Stimulated activated CD8-positive, alpha-beta memory T cell treated with anti-CD3 and anti-CD28 coated beads, Interleukin-15, amount 100 ng/mL, for 48 hours (primary cell): ENCODE results near the gene CARD9.

Experiments
- DNase-seq, 2 donors: peaks; one replicate each; pipeline ENCODE4 v3.0.0-alpha.2; 2020; ENCODE audit warnings: low read depth in 2 of 2

The CARD9 gene

GRCh38 chr9:136347472-136348256 is 25.8 kb downstream of the CARD9 start:
- DNase-seq = no peak

GRCh38 chr9:136346927-136347465 is 26.5 kb downstream of the CARD9 start:
- no peak for DNase-seq

GRCh38 chr9:136346157-136346481 is 27.4 kb downstream of the CARD9 start:
- DNase-seq = no peak

- no peak for DNase-seq
These were observed 27.9 kb downstream of the CARD9 start for GRCh38 chr9:136345281-136346156.

GRCh38 chr9:136344544-136345280 is 28.8 kb downstream of the CARD9 start:
- DNase-seq = no peak

GRCh38 chr9:136343884-136344269 is 29.6 kb downstream of the CARD9 start:
- DNase-seq = no peak

GRCh38 chr9:136343121-136343883 is 30.2 kb downstream of the CARD9 start:
- DNase-seq = no peak

- peak; percentile 52 to 60 for DNase-seq
These were observed 31.0 kb downstream of the CARD9 start for GRCh38 chr9:136342181-136343120.

- DNase-seq = no peak
These were observed 31.7 kb downstream of the CARD9 start for GRCh38 chr9:136341769-136342168.

- DNase-seq = no peak
These were observed 32.3 kb downstream of the CARD9 start for GRCh38 chr9:136341042-136341655.

GRCh38 chr9:136340356-136341041 is 33.0 kb downstream of the CARD9 start:
- no peak for DNase-seq

GRCh38 chr9:136339958-136340310 is 33.5 kb downstream of the CARD9 start:
- DNase-seq = no peak

- no peak for DNase-seq
These were observed 34.1 kb downstream of the CARD9 start for GRCh38 chr9:136339173-136339957.

GRCh38 chr9:136338511-136338910 is 35.0 kb downstream of the CARD9 start:
- DNase-seq = no peak

GRCh38 chr9:136337416-136338395 is 35.8 kb downstream of the CARD9 start:
- DNase-seq = no peak

- DNase-seq = no peak
These were observed 36.6 kb downstream of the CARD9 start for GRCh38 chr9:136336881-136337280.

GRCh38 chr9:136336156-136336870 is 37.2 kb downstream of the CARD9 start:
- no peak for DNase-seq
